ENCODE data around the gene GPSM1.

GRCh38 chr9:136355616-136356557, 28.5 kb downstream of the GPSM1 start:
- TF ChIP-seq POLR2A (IDR thresholded peaks at IDR 0.05), result no peak
- TF ChIP-seq, protein P1, sequence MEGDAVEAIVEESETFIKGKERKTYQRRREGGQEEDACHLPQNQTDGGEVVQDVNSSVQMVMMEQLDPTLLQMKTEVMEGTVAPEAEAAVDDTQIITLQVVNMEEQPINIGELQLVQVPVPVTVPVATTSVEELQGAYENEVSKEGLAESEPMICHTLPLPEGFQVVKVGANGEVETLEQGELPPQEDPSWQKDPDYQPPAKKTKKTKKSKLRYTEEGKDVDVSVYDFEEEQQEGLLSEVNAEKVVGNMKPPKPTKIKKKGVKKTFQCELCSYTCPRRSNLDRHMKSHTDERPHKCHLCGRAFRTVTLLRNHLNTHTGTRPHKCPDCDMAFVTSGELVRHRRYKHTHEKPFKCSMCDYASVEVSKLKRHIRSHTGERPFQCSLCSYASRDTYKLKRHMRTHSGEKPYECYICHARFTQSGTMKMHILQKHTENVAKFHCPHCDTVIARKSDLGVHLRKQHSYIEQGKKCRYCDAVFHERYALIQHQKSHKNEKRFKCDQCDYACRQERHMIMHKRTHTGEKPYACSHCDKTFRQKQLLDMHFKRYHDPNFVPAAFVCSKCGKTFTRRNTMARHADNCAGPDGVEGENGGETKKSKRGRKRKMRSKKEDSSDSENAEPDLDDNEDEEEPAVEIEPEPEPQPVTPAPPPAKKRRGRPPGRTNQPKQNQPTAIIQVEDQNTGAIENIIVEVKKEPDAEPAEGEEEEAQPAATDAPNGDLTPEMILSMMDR (IDR thresholded peaks at IDR 0.05 in 4 of 5, conservative IDR thresholded peaks at IDR 0.05 in 1 of 5), result no peak
